Measurements from ENCODE around the gene ZBTB46. TPM values are rescaled to one million over a fixed set of nuclear protein-coding genes. Genes with fewer than 3 reads are reported as not detected.

ZBTB46 gene
- total and polyA plus RNA-seq, 4 donors, result 0.79 to 12.1 (median 4.7) TPM

- TF ChIP-seq CTCF (IDR thresholded peaks at IDR 0.05; ENCODE audit: low read depth, low read length, missing input control) (no peak), EGR1 (IDR thresholded peaks at IDR 0.05; ENCODE audit: low read depth in 2 of 2) (no peak), TAF1 (conservative IDR thresholded peaks at IDR 0.05) (no peak), FOXA2 (IDR thresholded peaks at IDR 0.05) (no peak), HNF4G (IDR thresholded peaks at IDR 0.05) (no peak), RXRA (IDR thresholded peaks at IDR 0.05) (no peak)
Observed at GRCh38 chr20:63765902-63766301, 65.2 kb downstream of the ZBTB46 start (continued).

- no peaks in the 10 kb centered on the region for H3K9me3 ChIP-seq (ENCODE audit: control insufficient read depth in 4 of 4, low read length in 3 of 4)
- H3K27me3 ChIP-seq (ENCODE audit: control insufficient read depth in 4 of 4, insufficient read depth in 4 of 4, low read length in 3 of 4), result no peaks in the 10 kb centered on the region
- no peaks in the 10 kb centered on the region for H3K4me1 ChIP-seq (ENCODE audit: control insufficient read depth in 4 of 4, insufficient read depth in 4 of 4, low read length in 3 of 4)
- WGBS, result 64% methylated on average over 16 of the region's 16 CpGs
- no peak overlapping the region for H3K9ac ChIP-seq (ENCODE audit: low read depth in 1 of 2, low read length in 2 of 2)
- no peak overlapping the region for H3K27ac ChIP-seq (ENCODE audit: low read depth in 1 of 2, low read length in 2 of 2)
- TF ChIP-seq FOXA2 (IDR thresholded peaks at IDR 0.05) (no peak), FOXA1 (IDR thresholded peaks at IDR 0.05) (no peak), NR2F2 (IDR thresholded peaks at IDR 0.05) (no peak), EGR1 (IDR thresholded peaks at IDR 0.05; ENCODE audit: low read depth in 2 of 2) (no peak), GABPA (IDR thresholded peaks at IDR 0.05 in 1 of 2, conservative IDR thresholded peaks at IDR 0.05 in 1 of 2) (no peak), JUND (IDR thresholded peaks at IDR 0.05) (no peak), CTCF (IDR thresholded peaks at IDR 0.05; ENCODE audit: low read depth, low read length, missing input control) (no peak), HNF4A (conservative IDR thresholded peaks at IDR 0.05) (no peak)
- no peaks in the 10 kb centered on the region for H3K36me3 ChIP-seq (ENCODE audit: control insufficient read depth in 4 of 4, insufficient read depth in 3 of 4, low read depth in 1 of 4, low read length in 3 of 4)
- no peak overlapping the region for H3K4me3 ChIP-seq (ENCODE audit: low read depth in 1 of 3, low read length in 3 of 3)
- no peak for DNase-seq (ENCODE audit: low spot score)
Observed at GRCh38 chr20:63765082-63765873, 65.8 kb downstream of the ZBTB46 start.

- no peaks in the 10 kb centered on the region for H3K27me3 ChIP-seq (ENCODE audit: control insufficient read depth in 4 of 4, insufficient read depth in 4 of 4, low read length in 3 of 4)
- H3K27ac ChIP-seq (ENCODE audit: low read depth in 1 of 2, low read length in 2 of 2), result no peak overlapping the region
- no peaks in the 10 kb centered on the region for H3K4me1 ChIP-seq (ENCODE audit: control insufficient read depth in 4 of 4, insufficient read depth in 4 of 4, low read length in 3 of 4)
- no peak overlapping the region for H3K4me3 ChIP-seq (ENCODE audit: low read depth in 1 of 3, low read length in 3 of 3)
- DNase-seq (ENCODE audit: low spot score), result no peak
- no peak overlapping the region for H3K9ac ChIP-seq (ENCODE audit: low read depth in 1 of 2, low read length in 2 of 2)
- no peaks in the 10 kb centered on the region for H3K9me3 ChIP-seq (ENCODE audit: control insufficient read depth in 4 of 4, low read length in 3 of 4)
- WGBS, result 79% methylated on average over 7 of the region's 7 CpGs
- no peak for TF ChIP-seq FOXA2 (IDR thresholded peaks at IDR 0.05)
- TF ChIP-seq MAX (IDR thresholded peaks at IDR 0.05), result no peak
- no peak for TF ChIP-seq SP1 (IDR thresholded peaks at IDR 0.05)
- TF ChIP-seq RAD21 (IDR thresholded peaks at IDR 0.05), result no peak
- no peak for TF ChIP-seq YY1 (IDR thresholded peaks at IDR 0.05)
- TF ChIP-seq HNF4A (conservative IDR thresholded peaks at IDR 0.05), result no peak
- TF ChIP-seq JUND (IDR thresholded peaks at IDR 0.05), result no peak
- no peak for TF ChIP-seq REST (IDR thresholded peaks at IDR 0.05)
- H3K36me3 ChIP-seq (ENCODE audit: control insufficient read depth in 4 of 4, insufficient read depth in 3 of 4, low read depth in 1 of 4, low read length in 3 of 4), result no peaks in the 10 kb centered on the region
Observed at GRCh38 chr20:63759377-63759901, 71.6 kb downstream of the ZBTB46 start.
